Esophagus muscularis mucosa (tissue), 4 donors: Measurements from ENCODE around the gene QRSL1.

Source experiments
- EP300 ChIP-seq: sonication (generic); formaldehyde crosslinking; IDR thresholded peaks from one replicate; pipeline ENCODE4 v1.6.1; 2017; ENCODE audit warnings: antibody characterized with exemption
- POLR2A ChIP-seq: fragments of 450-650 bp; IDR thresholded peaks from one replicate; pipeline ENCODE4 v1.6.1; 2017; ENCODE audit warnings: antibody characterized with exemption, moderate library complexity, mild to moderate bottlenecking, low read depth
- POLR2AphosphoS5 ChIP-seq, 2 donors: sonication (generic); formaldehyde crosslinking; IDR thresholded peaks; one replicate each; pipeline ENCODE4 v1.6.1; 2017; ENCODE audit warnings: antibody characterized with exemption in 2 of 2
- TF ChIP-seq, protein P1 (sequence below), 3 experiments: fragments of 200-600 bp in 2 of 3; fragments of 450-650 bp in 1 of 3; sonication (generic) in 2 of 3; IDR thresholded peaks; one replicate each; pipeline ENCODE4 v1.5.1; 2017 to 2019; ENCODE audit warnings: antibody characterized with exemption in 3 of 3, mild to moderate bottlenecking in 2 of 3, moderate library complexity in 1 of 3

DNA sequence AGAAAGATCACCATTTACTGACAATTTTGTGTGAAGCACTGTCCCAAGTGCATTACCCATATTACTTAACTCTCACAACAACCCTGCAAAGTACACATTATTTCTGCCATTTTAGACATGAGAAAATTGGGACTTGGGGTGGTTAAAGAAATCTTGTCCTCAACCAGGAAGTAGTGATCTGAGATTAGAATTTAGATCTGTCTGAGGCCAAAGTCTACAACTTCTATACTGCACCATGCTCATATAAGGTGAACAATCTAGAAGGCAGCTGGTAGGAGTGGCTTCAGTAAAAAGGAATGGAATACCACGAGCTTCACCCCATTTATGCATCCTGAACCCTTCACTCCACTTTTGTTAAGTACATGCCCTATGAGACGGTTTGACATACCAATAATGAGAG, 87.6 kb downstream of the QRSL1 start:
- TF ChIP-seq POLR2A (no peak), EP300 (no peak), POLR2AphosphoS5 (IDR thresholded peaks at IDR 0.05) (no peak)
- TF ChIP-seq, protein P1, sequence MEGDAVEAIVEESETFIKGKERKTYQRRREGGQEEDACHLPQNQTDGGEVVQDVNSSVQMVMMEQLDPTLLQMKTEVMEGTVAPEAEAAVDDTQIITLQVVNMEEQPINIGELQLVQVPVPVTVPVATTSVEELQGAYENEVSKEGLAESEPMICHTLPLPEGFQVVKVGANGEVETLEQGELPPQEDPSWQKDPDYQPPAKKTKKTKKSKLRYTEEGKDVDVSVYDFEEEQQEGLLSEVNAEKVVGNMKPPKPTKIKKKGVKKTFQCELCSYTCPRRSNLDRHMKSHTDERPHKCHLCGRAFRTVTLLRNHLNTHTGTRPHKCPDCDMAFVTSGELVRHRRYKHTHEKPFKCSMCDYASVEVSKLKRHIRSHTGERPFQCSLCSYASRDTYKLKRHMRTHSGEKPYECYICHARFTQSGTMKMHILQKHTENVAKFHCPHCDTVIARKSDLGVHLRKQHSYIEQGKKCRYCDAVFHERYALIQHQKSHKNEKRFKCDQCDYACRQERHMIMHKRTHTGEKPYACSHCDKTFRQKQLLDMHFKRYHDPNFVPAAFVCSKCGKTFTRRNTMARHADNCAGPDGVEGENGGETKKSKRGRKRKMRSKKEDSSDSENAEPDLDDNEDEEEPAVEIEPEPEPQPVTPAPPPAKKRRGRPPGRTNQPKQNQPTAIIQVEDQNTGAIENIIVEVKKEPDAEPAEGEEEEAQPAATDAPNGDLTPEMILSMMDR (IDR thresholded peaks at IDR 0.05): no peak
